ENCODE results near the gene OVCH2. TPM values are rescaled to one million over a fixed set of nuclear protein-coding genes. Genes with fewer than 3 reads are reported as not detected.

OVCH2 gene
- total RNA-seq, 1 donor from 2014 or later = not detected

DNA sequence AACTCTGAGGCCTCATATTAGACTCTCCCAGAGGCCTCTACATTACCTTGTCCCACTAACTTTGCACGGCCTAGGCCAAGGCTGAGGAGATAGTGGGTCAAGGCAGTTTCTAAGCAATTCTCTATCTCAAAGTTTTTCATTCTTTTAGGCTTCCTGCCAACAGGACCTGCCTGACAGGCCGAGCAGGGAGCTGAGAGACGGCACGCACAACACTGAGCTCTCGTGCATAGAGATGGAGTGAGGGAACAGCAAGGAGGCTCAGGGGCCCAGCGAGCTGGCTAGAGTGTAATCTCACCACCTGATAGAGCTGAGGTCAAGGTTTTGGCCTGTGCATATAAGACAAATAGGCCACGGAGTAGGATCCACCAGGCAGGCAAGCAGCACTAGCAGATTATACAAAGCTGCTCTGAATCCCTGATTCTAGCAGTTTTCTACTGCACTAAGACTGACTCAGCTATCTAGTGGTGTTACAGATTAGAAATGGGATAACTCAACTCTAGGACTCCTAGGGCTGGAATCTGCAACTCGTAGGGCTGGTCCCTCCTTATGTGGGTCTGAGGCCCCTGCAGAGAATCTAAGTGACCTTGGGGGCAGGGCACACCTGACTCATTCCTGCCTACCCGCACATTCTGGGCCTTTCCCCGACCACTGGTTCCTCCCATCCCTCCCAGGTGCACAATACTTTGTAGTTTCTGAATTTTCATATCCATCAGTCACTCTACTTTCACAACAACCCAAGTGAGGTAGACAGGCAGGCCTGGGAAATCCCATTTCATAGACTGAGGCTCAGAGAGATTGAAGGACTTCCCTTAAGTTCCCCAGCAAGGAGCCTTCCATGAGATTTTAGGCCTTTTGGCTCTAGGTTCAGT, 34.7 kb downstream of the OVCH2 start:
- intact Hi-C loops (cut with micrococcal nuclease) = no loop called here
- no peak overlapping the region for H3K27ac ChIP-seq (replicated peaks)
- no peak for DNase-seq
- H3K9me3 ChIP-seq (replicated peaks) = no peaks in the 10 kb centered on the region
- peaks cover 22% of the 10 kb centered on the region for H3K4me1 ChIP-seq
- H3K36me3 ChIP-seq = peaks cover 12% of the 10 kb centered on the region
- H3K27me3 ChIP-seq (ENCODE audit: low read depth) = peaks cover 45% of the 10 kb centered on the region
- TF ChIP-seq, protein P1, sequence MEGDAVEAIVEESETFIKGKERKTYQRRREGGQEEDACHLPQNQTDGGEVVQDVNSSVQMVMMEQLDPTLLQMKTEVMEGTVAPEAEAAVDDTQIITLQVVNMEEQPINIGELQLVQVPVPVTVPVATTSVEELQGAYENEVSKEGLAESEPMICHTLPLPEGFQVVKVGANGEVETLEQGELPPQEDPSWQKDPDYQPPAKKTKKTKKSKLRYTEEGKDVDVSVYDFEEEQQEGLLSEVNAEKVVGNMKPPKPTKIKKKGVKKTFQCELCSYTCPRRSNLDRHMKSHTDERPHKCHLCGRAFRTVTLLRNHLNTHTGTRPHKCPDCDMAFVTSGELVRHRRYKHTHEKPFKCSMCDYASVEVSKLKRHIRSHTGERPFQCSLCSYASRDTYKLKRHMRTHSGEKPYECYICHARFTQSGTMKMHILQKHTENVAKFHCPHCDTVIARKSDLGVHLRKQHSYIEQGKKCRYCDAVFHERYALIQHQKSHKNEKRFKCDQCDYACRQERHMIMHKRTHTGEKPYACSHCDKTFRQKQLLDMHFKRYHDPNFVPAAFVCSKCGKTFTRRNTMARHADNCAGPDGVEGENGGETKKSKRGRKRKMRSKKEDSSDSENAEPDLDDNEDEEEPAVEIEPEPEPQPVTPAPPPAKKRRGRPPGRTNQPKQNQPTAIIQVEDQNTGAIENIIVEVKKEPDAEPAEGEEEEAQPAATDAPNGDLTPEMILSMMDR (IDR thresholded peaks at IDR 0.05; ENCODE audit: borderline replicate concordance) = no peak
- no peak overlapping the region for H3K4me3 ChIP-seq

DNA sequence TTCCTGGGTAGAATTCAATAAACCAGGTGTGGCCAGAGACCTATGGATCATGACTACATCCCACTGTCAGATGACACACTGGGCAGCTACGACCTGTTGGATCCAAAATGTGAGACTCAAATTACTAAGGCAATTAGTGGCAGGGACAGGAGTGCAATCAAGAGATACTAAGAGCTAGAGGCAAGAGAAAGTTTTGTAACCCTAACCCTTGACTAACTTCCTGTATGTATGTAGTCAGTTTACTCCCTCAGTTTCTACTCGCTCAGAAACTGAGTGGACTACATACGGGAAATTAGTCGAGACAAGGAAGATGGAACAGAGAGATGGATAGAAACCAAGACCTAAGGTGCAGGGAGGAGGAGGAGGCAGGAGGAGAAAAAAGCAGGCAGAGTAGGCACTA, 35.6 kb downstream of the OVCH2 start:
- H3K27me3 ChIP-seq (ENCODE audit: low read depth) = peaks cover 41% of the 10 kb centered on the region
- no peak overlapping the region for H3K4me3 ChIP-seq
- H3K9me3 ChIP-seq (replicated peaks) = no peaks in the 10 kb centered on the region
- peaks cover 22% of the 10 kb centered on the region for H3K4me1 ChIP-seq
- TF ChIP-seq, protein P1 (IDR thresholded peaks at IDR 0.05; ENCODE audit: borderline replicate concordance) = no peak
- no peak overlapping the region for H3K27ac ChIP-seq (replicated peaks)
- intact Hi-C loops (cut with micrococcal nuclease) = no loop called here
- DNase-seq = no peak
- H3K36me3 ChIP-seq = peaks cover 15% of the 10 kb centered on the region

DNA sequence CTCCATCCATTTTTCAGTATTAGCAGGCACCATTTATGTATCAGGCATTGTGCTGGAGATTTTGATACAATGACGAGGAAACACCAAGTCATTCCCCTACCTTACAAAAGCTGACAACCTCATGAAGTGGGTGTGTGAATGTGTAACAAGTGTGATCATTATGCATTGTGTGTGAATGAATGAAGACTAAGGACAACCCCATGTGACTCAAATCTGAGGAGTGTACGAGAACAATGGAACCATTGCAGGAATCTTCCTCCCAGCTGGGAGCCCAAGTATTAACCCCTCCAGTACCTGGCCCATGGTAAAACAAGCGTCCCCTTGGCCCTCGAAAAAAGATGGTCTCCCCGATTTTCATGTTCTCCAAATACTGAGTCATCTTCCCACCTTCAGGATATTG, 37.4 kb downstream of the OVCH2 start:
- intact Hi-C loops (cut with micrococcal nuclease) = no loop called here
- DNase-seq = no peak
- Histone ChIP-seq H3K27me3 (ENCODE audit: low read depth) (peaks cover 23% of the 10 kb centered on the region), H3K36me3 (peaks cover 24% of the 10 kb centered on the region), H3K4me3 (no peak overlapping the region), H3K9me3 (replicated peaks) (no peaks in the 10 kb centered on the region), H3K27ac (replicated peaks) (no peak overlapping the region), H3K4me1 (peaks cover 19% of the 10 kb centered on the region)
- TF ChIP-seq, protein P1 (IDR thresholded peaks at IDR 0.05; ENCODE audit: borderline replicate concordance) = no peak

DNA sequence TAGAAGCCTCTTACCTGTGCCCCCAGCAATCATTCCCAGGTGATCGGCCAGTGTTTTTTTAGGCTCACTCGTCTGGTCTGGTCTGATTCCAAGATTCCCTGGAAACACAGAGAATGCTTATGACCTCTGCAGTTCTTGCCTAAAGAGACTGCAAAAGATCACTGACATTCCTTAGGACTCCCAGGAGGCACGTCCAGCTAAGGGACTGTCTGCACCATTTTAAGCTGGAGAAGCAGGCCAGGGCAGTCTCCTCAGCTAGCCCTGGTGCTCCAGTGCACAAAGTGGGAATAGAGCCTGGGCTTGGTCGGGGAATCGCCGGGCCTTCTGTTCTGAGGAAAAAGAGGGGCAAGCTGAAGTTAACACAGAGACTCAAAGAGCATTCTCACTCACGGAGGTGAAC, 37.8 kb downstream of the OVCH2 start:
- intact Hi-C loops (cut with micrococcal nuclease) = no loop called here
- no peak for DNase-seq

DNA sequence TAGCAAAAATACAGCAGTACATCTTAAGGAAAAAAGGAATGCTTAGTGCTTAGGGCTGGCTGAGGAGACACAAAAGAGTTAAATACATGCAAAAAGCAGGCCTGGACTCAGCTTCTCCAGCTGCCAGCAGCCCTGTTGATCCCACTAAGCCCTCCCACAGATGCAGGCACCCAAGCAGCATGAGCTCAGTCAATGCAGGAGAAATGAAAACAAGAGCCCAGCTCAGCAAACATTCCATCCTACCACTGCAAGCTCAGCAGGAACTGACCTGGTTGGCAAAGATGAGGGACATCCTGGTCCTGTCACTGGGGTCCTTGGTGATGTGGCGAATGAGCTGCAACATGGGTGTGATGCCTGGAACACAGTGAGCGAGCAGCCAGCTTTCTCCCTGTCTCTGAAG, 38.8 kb downstream of the OVCH2 start:
- Histone ChIP-seq H3K4me1 (peaks cover 4% of the 10 kb centered on the region), H3K27me3 (ENCODE audit: low read depth) (peaks cover 9% of the 10 kb centered on the region), H3K27ac (replicated peaks) (no peak overlapping the region), H3K36me3 (peaks cover 24% of the 10 kb centered on the region), H3K4me3 (no peak overlapping the region), H3K9me3 (replicated peaks) (no peaks in the 10 kb centered on the region)
- TF ChIP-seq, protein P1 (IDR thresholded peaks at IDR 0.05; ENCODE audit: borderline replicate concordance) = no peak
- no peak for DNase-seq
- intact Hi-C loops (cut with micrococcal nuclease) = no loop called here

More for the DNA sequence above, 37.8 kb downstream of the OVCH2 start:
- H3K27ac ChIP-seq (replicated peaks) = no peak overlapping the region
- H3K4me1 ChIP-seq = peaks cover 14% of the 10 kb centered on the region
- TF ChIP-seq, protein P1 (IDR thresholded peaks at IDR 0.05; ENCODE audit: borderline replicate concordance) = no peak
- H3K9me3 ChIP-seq (replicated peaks) = no peaks in the 10 kb centered on the region
- H3K27me3 ChIP-seq (ENCODE audit: low read depth) = peaks cover 19% of the 10 kb centered on the region
- H3K4me3 ChIP-seq = no peak overlapping the region
- peaks cover 24% of the 10 kb centered on the region for H3K36me3 ChIP-seq
